GM12878 (cell line): ENCODE results near the gene CLCN2. TPM values are rescaled to one million over a fixed set of nuclear protein-coding genes. Genes with fewer than 3 reads are reported as not detected.

Experiments
- ATF7 ChIP-seq: fragments of 450-650 bp; IDR thresholded peaks from 2 replicates; pipeline ENCODE4 v1.6.1; 2016; ENCODE audit warnings: low read depth, mild to moderate bottlenecking
- BCL11A ChIP-seq: IDR thresholded peaks from 2 replicates; pipeline ENCODE4 v1.6.1; 2011; ENCODE audit warnings: low read depth, low read length
- BHLHE40 ChIP-seq, 2 experiments: fragments of 450-650 bp in 1 of 2; IDR thresholded peaks; 2 replicates each; pipeline ENCODE4 v1.6.1; 2011 to 2017; ENCODE audit warnings: low read depth in 2 of 2, borderline replicate concordance in 1 of 2, improper control_type of control experiment in 1 of 2, low read length in 1 of 2, mild to moderate bottlenecking in 1 of 2
- CBX5 ChIP-seq: sonication (generic); IDR thresholded peaks from 2 replicates; pipeline ENCODE4 v1.6.1; 2016; ENCODE audit warnings: low read depth, moderate library complexity, mild to moderate bottlenecking, inconsistent platforms
- CHD2 ChIP-seq: IDR thresholded peaks from 2 replicates; pipeline ENCODE4 v1.6.1; 2011; ENCODE audit warnings: low read depth, low read length, improper control_type of control experiment, borderline replicate concordance
- CREB1 ChIP-seq: IDR thresholded peaks from 2 replicates; pipeline ENCODE4 v1.6.1; 2012; ENCODE audit warnings: low read depth, mild to moderate bottlenecking, inconsistent platforms
- EGR1 ChIP-seq, 2 experiments: IDR thresholded peaks; 1 replicate in 1 of 2; 2 replicates in 1 of 2; pipeline ENCODE4 v1.6.1; 2011 to 2012; ENCODE audit warnings: low read depth in 2 of 2, low read length in 2 of 2, borderline replicate concordance in 1 of 2, mild to moderate bottlenecking in 1 of 2, moderate library complexity in 1 of 2
- FOXM1 ChIP-seq: IDR thresholded peaks from 2 replicates; pipeline ENCODE4 v1.6.1; 2012; ENCODE audit warnings: low read depth, mild to moderate bottlenecking, inconsistent platforms, low read length, moderate library complexity
- HDAC6 ChIP-seq: fragments of 200-600 bp; sonication (generic); IDR thresholded peaks from one replicate; pipeline ENCODE4 v1.8.0; 2017; ENCODE audit warnings: antibody characterized with exemption; ENCODE audit not compliant: unreplicated experiment
- IKZF1 ChIP-seq: fragments of 450-650 bp; conservative IDR thresholded peaks from 2 replicates; pipeline ENCODE4 v1.6.1; 2017; ENCODE audit warnings: antibody characterized with exemption, mild to moderate bottlenecking
- IRF3 ChIP-seq: fragments of 450-650 bp; IDR thresholded peaks from 2 replicates; pipeline ENCODE4 v1.6.1; 2014; ENCODE audit warnings: mild to moderate bottlenecking
- MAX ChIP-seq: IDR thresholded peaks from 2 replicates; pipeline ENCODE4 v1.6.1; 2012; ENCODE audit warnings: low read depth, low read length, improper control_type of control experiment
- MEF2B ChIP-seq: fragments of 450-650 bp; IDR thresholded peaks from 2 replicates; pipeline ENCODE4 v1.6.1; 2018; ENCODE audit warnings: mild to moderate bottlenecking, moderate library complexity; ENCODE audit not compliant: partially characterized antibody, poor library complexity, severe bottlenecking
- MTA3 ChIP-seq: IDR thresholded peaks from 2 replicates; pipeline ENCODE4 v1.6.1; 2012; ENCODE audit warnings: low read length, inconsistent platforms, borderline replicate concordance
- MXI1 ChIP-seq: fragments of 150-350 bp; IDR thresholded peaks from 2 replicates; pipeline ENCODE4 v1.6.1; 2011; ENCODE audit warnings: low read depth, mild to moderate bottlenecking, inconsistent platforms, low read length, improper control_type of control experiment
- PAX5 ChIP-seq: IDR thresholded peaks from 2 replicates; pipeline ENCODE4 v1.6.1; 2011; ENCODE audit warnings: low read depth, low read length, borderline replicate concordance
- PML ChIP-seq: IDR thresholded peaks from 2 replicates; pipeline ENCODE4 v1.6.1; 2012; ENCODE audit warnings: low read length, inconsistent platforms
- POLR2A ChIP-seq: IDR thresholded peaks from 2 replicates; pipeline ENCODE4 v1.6.1; 2011; ENCODE audit warnings: low read depth, mild to moderate bottlenecking, low read length
- POLR2AphosphoS2 ChIP-seq: IDR thresholded peaks from 2 replicates; pipeline ENCODE4 v1.6.1; 2011; ENCODE audit warnings: low read depth, mild to moderate bottlenecking, low read length, improper control_type of control experiment, moderate library complexity
- POLR2AphosphoS5 ChIP-seq: IDR thresholded peaks from 2 replicates; pipeline ENCODE4 v1.6.1; 2011; ENCODE audit warnings: mild to moderate bottlenecking, low read length, inconsistent platforms
- POU2F2 ChIP-seq: IDR thresholded peaks from 3 replicates; pipeline ENCODE4 v1.6.1; 2011; ENCODE audit warnings: low read depth, mild to moderate bottlenecking, low read length, borderline replicate concordance
- RAD51 ChIP-seq: fragments of 450-650 bp; IDR thresholded peaks from 2 replicates; pipeline ENCODE4 v1.6.1; 2016; ENCODE audit warnings: moderate library complexity, mild to moderate bottlenecking, inconsistent platforms
- RFX5 ChIP-seq: IDR thresholded peaks from 2 replicates; pipeline ENCODE4 v1.6.1; 2011; ENCODE audit warnings: low read depth, low read length, improper control_type of control experiment
- RUNX3 ChIP-seq: IDR thresholded peaks from 2 replicates; pipeline ENCODE4 v1.6.1; 2012; ENCODE audit warnings: low read length, inconsistent platforms
- SMAD5 ChIP-seq: IDR thresholded peaks from 2 replicates; pipeline ENCODE4 v1.6.1; 2016; ENCODE audit warnings: antibody characterized with exemption, low read depth
- SMC3 ChIP-seq: IDR thresholded peaks from 2 replicates; pipeline ENCODE4 v1.6.1; 2011; ENCODE audit warnings: low read length, improper control_type of control experiment, borderline replicate concordance
- SP1 ChIP-seq: IDR thresholded peaks from one replicate; pipeline ENCODE4 v1.6.1; 2011; ENCODE audit warnings: low read depth, low read length
- TBL1XR1 ChIP-seq: IDR thresholded peaks from 2 replicates; pipeline ENCODE4 v1.6.1; 2012; ENCODE audit warnings: low read depth, low read length, improper control_type of control experiment
- TCF12 ChIP-seq: IDR thresholded peaks from 2 replicates; pipeline ENCODE4 v1.6.1; 2011; ENCODE audit warnings: low read depth, mild to moderate bottlenecking, low read length
- ZNF207 ChIP-seq: fragments of 450-650 bp; IDR thresholded peaks from 2 replicates; pipeline ENCODE4 v1.6.1; 2014; ENCODE audit warnings: antibody characterized with exemption, mild to moderate bottlenecking, borderline replicate concordance
- polyA plus RNA-seq, 11 experiments: library from polyadenylated mRNA; depleted of rRNA in 4 of 11; unstranded in 6 of 11; stranded (reverse) in 5 of 11; fragments of >200 nt; fragmentation: Nextera tagmentation in 4 of 11; fragmentation: Illumina TruSeq in 1 of 11; extraction: Ambion mirVana in 4 of 11; extraction: Trizol in 1 of 11; gene quantifications; 1 replicate in 1 of 11; 2 replicates in 10 of 11; pipeline versions ENCODE4 v1.2.1 to v1.2.3, GENCODE V29; 2011 to 2016; ENCODE audit warnings: inconsistent platforms in 2 of 11, missing spikeins in 2 of 11, low read depth in 1 of 11
- total RNA-seq, 4 experiments: library from RNA; depleted of rRNA in 3 of 4; stranded (reverse); fragments of >200 nt in 3 of 4; fragmentation: Illumina TruSeq in 1 of 4; extraction: Trizol in 1 of 4; gene quantifications; 2 replicates each; pipeline versions ENCODE4 v1.2.1 to v1.2.3, GENCODE V29; 2013 to 2021

CLCN2 gene
- total and polyA plus RNA-seq, 10 of the 15 experiments (the other 5 are each of a cell fraction or from before 2014, with no cell fraction given), result 0.13 to 2.6 (median 0.85) TPM; not detected in 1

GRCh38 chr3:184335661-184336546 lies 25.5 kb downstream of the CLCN2 start (continued):
- no peak for TF ChIP-seq ZNF207
- TF ChIP-seq MTA3, result peak; percentile 81; the same call in 1 of the 2 replicates
- TF ChIP-seq BCL11A, result no peak
- peak; percentile 99 for TF ChIP-seq CREB1
- peak; percentile 6; the same call in 1 of the 2 replicates for TF ChIP-seq IKZF1
- no peak for TF ChIP-seq MAX
- TF ChIP-seq MXI1, result no peak
- TF ChIP-seq RUNX3, result peak; percentile 25; the same call in 1 of the 2 replicates
- peak; percentile 77 for TF ChIP-seq SP1
- no peak for TF ChIP-seq TBL1XR1
- TF ChIP-seq ATF7, result peak; percentile 73
- no peak for TF ChIP-seq FOXM1
- TF ChIP-seq SMAD5, result peak; percentile 61; the same call in 1 of the 2 replicates
- TF ChIP-seq RAD51, result no peak
- TF ChIP-seq BHLHE40 (IDR thresholded peaks at IDR 0.05; ENCODE audit: borderline replicate concordance in 1 of 2, low read depth in 2 of 2, low read length in 1 of 2), result peak in 1 of 2 experiments; percentile 47; a peak in 2 of 4 replicates
- no peak for TF ChIP-seq IRF3
- TF ChIP-seq POLR2AphosphoS2, result peak; percentile 93
- no peak for TF ChIP-seq TCF12
- 0 out of 3 replicates have a peak, but pooled peaks have one; percentile 23 for TF ChIP-seq POU2F2
- TF ChIP-seq POLR2A, result peak; percentile 92
- 0 out of 2 replicates have a peak, but pooled peaks have one; percentile 61 for TF ChIP-seq CBX5
- no peak for TF ChIP-seq HDAC6
- TF ChIP-seq PML, result peak; percentile 71
- TF ChIP-seq EGR1 (IDR thresholded peaks at IDR 0.05; ENCODE audit: borderline replicate concordance in 1 of 2, low read depth in 2 of 2, low read length in 2 of 2), result peak in 1 of 2 experiments; percentile 90; a peak in 2 of 3 replicates
- no peak for TF ChIP-seq MEF2B
- TF ChIP-seq POLR2AphosphoS5, result peak; percentile 90
- TF ChIP-seq RFX5, result 0 out of 2 replicates have a peak, but pooled peaks have one; percentile 9
- TF ChIP-seq PAX5, result peak; percentile 90
- 0 out of 2 replicates have a peak, but pooled peaks have one; percentile 35 for TF ChIP-seq CHD2
- no peak for TF ChIP-seq SMC3
